Activated naive CD4-positive, alpha-beta T cell treated with anti-CD3 and anti-CD28 coated beads, Interleukin-2, amount 50 U/mL, for 24 hours (primary cell): Measurements from ENCODE around the gene RNASE8.
A peak's percentile ranks its signal among the peaks of the same experiment; 100 is the strongest.

ENCODE experiments used
- H3K27ac Mint-ChIP-seq: one replicate; pipeline ENCODE4 v1.8.0; 2021; ENCODE audit warnings: mild to moderate bottlenecking, mixed read lengths
- H3K27me3 Mint-ChIP-seq: one replicate; pipeline ENCODE4 v1.8.0; 2021; ENCODE audit warnings: mixed read lengths
- H3K36me3 Mint-ChIP-seq: one replicate; pipeline ENCODE4 v1.8.0; 2021; ENCODE audit warnings: mixed read lengths
- H3K4me1 Mint-ChIP-seq: one replicate; pipeline ENCODE4 v1.8.0; 2021; ENCODE audit warnings: mixed read lengths
- H3K4me3 Mint-ChIP-seq: one replicate; pipeline ENCODE4 v1.8.0; 2021; ENCODE audit warnings: mild to moderate bottlenecking, mixed read lengths
- H3K9me3 Mint-ChIP-seq: one replicate; pipeline ENCODE4 v1.8.0; 2021; ENCODE audit warnings: mixed read lengths

The RNASE8 gene

GRCh38 chr14:21089271-21089670 is 31.6 kb downstream of the RNASE8 start:
- no peak overlapping the region for H3K4me3 Mint-ChIP-seq
- no peaks in the 10 kb centered on the region for H3K27me3 Mint-ChIP-seq
- H3K9me3 Mint-ChIP-seq = no peaks in the 10 kb centered on the region
- peaks cover 1% of the 10 kb centered on the region for H3K36me3 Mint-ChIP-seq
- H3K4me1 Mint-ChIP-seq = peaks cover 30% of the 10 kb centered on the region
- H3K27ac Mint-ChIP-seq = no peak overlapping the region

GRCh38 chr14:21089877-21090193 is 32.2 kb downstream of the RNASE8 start:
- peaks cover 30% of the 10 kb centered on the region for H3K4me1 Mint-ChIP-seq
- no peak overlapping the region for H3K27ac Mint-ChIP-seq
- H3K36me3 Mint-ChIP-seq = peaks cover 1% of the 10 kb centered on the region
- no peaks in the 10 kb centered on the region for H3K9me3 Mint-ChIP-seq
- H3K27me3 Mint-ChIP-seq = no peaks in the 10 kb centered on the region
- no peak overlapping the region for H3K4me3 Mint-ChIP-seq

GRCh38 chr14:21090194-21090939 is 32.7 kb downstream of the RNASE8 start:
- H3K36me3 Mint-ChIP-seq = peaks cover 1% of the 10 kb centered on the region
- H3K27ac Mint-ChIP-seq = no peak overlapping the region
- H3K4me1 Mint-ChIP-seq = peaks cover 30% of the 10 kb centered on the region

GRCh38 chr14:21090940-21091663 is 33.5 kb downstream of the RNASE8 start:
- Mint-ChIP-seq H3K4me1 (peaks cover 30% of the 10 kb centered on the region), H3K4me3 (no peak overlapping the region), H3K27ac (no peak overlapping the region), H3K9me3 (no peaks in the 10 kb centered on the region), H3K36me3 (peaks cover 1% of the 10 kb centered on the region), H3K27me3 (no peaks in the 10 kb centered on the region)

More at GRCh38 chr14:21090194-21090939, 32.7 kb downstream of the RNASE8 start:
- no peak overlapping the region for H3K4me3 Mint-ChIP-seq
- H3K27me3 Mint-ChIP-seq = no peaks in the 10 kb centered on the region
- no peaks in the 10 kb centered on the region for H3K9me3 Mint-ChIP-seq

GRCh38 chr14:21091821-21092272 is 34.2 kb downstream of the RNASE8 start:
- H3K9me3 Mint-ChIP-seq = no peaks in the 10 kb centered on the region
- H3K27me3 Mint-ChIP-seq = no peaks in the 10 kb centered on the region
- H3K36me3 Mint-ChIP-seq = peaks cover 1% of the 10 kb centered on the region
- H3K27ac Mint-ChIP-seq = no peak overlapping the region
- peaks cover 29% of the 10 kb centered on the region for H3K4me1 Mint-ChIP-seq
- H3K4me3 Mint-ChIP-seq = no peak overlapping the region

GRCh38 chr14:21092273-21093011 is 34.8 kb downstream of the RNASE8 start:
- H3K36me3 Mint-ChIP-seq = peaks cover 1% of the 10 kb centered on the region
- peaks cover 30% of the 10 kb centered on the region for H3K4me1 Mint-ChIP-seq
- no peak overlapping the region for H3K4me3 Mint-ChIP-seq
- H3K27me3 Mint-ChIP-seq = no peaks in the 10 kb centered on the region
- no peaks in the 10 kb centered on the region for H3K9me3 Mint-ChIP-seq
- peak overlapping the region; percentile 24 for H3K27ac Mint-ChIP-seq

- peaks cover 1% of the 10 kb centered on the region for H3K36me3 Mint-ChIP-seq
- no peaks in the 10 kb centered on the region for H3K9me3 Mint-ChIP-seq
- peaks cover 25% of the 10 kb centered on the region for H3K4me1 Mint-ChIP-seq
These were observed 35.4 kb downstream of the RNASE8 start for GRCh38 chr14:21093018-21093417.

GRCh38 chr14:21093769-21094681 is 36.4 kb downstream of the RNASE8 start:
- no peaks in the 10 kb centered on the region for H3K27me3 Mint-ChIP-seq
- H3K9me3 Mint-ChIP-seq = no peaks in the 10 kb centered on the region
- peaks cover 24% of the 10 kb centered on the region for H3K4me1 Mint-ChIP-seq
- H3K36me3 Mint-ChIP-seq = peaks cover 1% of the 10 kb centered on the region
- H3K4me3 Mint-ChIP-seq = no peak overlapping the region
- H3K27ac Mint-ChIP-seq = no peak overlapping the region

More at GRCh38 chr14:21093018-21093417, 35.4 kb downstream of the RNASE8 start:
- H3K4me3 Mint-ChIP-seq = no peak overlapping the region
- no peak overlapping the region for H3K27ac Mint-ChIP-seq
- no peaks in the 10 kb centered on the region for H3K27me3 Mint-ChIP-seq

GRCh38 chr14:21095430-21096205 is 38.0 kb downstream of the RNASE8 start:
- H3K27me3 Mint-ChIP-seq = no peaks in the 10 kb centered on the region
- peaks cover 1% of the 10 kb centered on the region for H3K36me3 Mint-ChIP-seq
- peak overlapping the region; percentile 62 for H3K27ac Mint-ChIP-seq
- H3K4me1 Mint-ChIP-seq = peaks cover 29% of the 10 kb centered on the region
- no peaks in the 10 kb centered on the region for H3K9me3 Mint-ChIP-seq
- H3K4me3 Mint-ChIP-seq = no peak overlapping the region

GRCh38 chr14:21096438-21096837 is 38.8 kb downstream of the RNASE8 start:
- H3K9me3 Mint-ChIP-seq = no peaks in the 10 kb centered on the region
- H3K27me3 Mint-ChIP-seq = no peaks in the 10 kb centered on the region

GRCh38 chr14:21096978-21097635 is 39.5 kb downstream of the RNASE8 start:
- H3K36me3 Mint-ChIP-seq = peaks cover 1% of the 10 kb centered on the region
- no peaks in the 10 kb centered on the region for H3K27me3 Mint-ChIP-seq
- peak overlapping the region; percentile 74 for H3K27ac Mint-ChIP-seq
- H3K9me3 Mint-ChIP-seq = no peaks in the 10 kb centered on the region
- peaks cover 29% of the 10 kb centered on the region for H3K4me1 Mint-ChIP-seq
- H3K4me3 Mint-ChIP-seq = peak overlapping the region; percentile 83

More at GRCh38 chr14:21096438-21096837, 38.8 kb downstream of the RNASE8 start:
- no peak overlapping the region for H3K27ac Mint-ChIP-seq
- peak overlapping the region; percentile 83 for H3K4me3 Mint-ChIP-seq
- H3K4me1 Mint-ChIP-seq = peaks cover 29% of the 10 kb centered on the region
- peaks cover 1% of the 10 kb centered on the region for H3K36me3 Mint-ChIP-seq

GRCh38 chr14:21097636-21098075 is 40.0 kb downstream of the RNASE8 start:
- H3K4me3 Mint-ChIP-seq = peak overlapping the region; percentile 83
- H3K27ac Mint-ChIP-seq = peak overlapping the region; percentile 74
- no peaks in the 10 kb centered on the region for H3K27me3 Mint-ChIP-seq
- no peaks in the 10 kb centered on the region for H3K36me3 Mint-ChIP-seq
- H3K4me1 Mint-ChIP-seq = peaks cover 27% of the 10 kb centered on the region
- no peaks in the 10 kb centered on the region for H3K9me3 Mint-ChIP-seq

GRCh38 chr14:21098076-21098891 is 40.7 kb downstream of the RNASE8 start, which contains the start of gene ZNF219:
ZNF219 (minus strand) TSS chr14:21098655; CDS start chr14:21093591, 5,064 bp downstream.
- H3K27ac Mint-ChIP-seq = peak within 1 kb of the TSS; percentile 95
- H3K27me3 Mint-ChIP-seq = no peaks in the 10 kb centered on the region
- peaks cover 27% of the 10 kb centered on the region for H3K4me1 Mint-ChIP-seq
- H3K9me3 Mint-ChIP-seq = no peaks in the 10 kb centered on the region
- H3K36me3 Mint-ChIP-seq = no peaks in the 10 kb centered on the region
- peak within 1 kb of the TSS; percentile 92 for H3K4me3 Mint-ChIP-seq
